ENCODE measurements around the gene CCDC8.
"Not testable (repeated sequence)": the region's sequence is repeated elsewhere in the genome, so short reads cannot be mapped to it uniquely, and the experiment has no call there.

Gene CCDC8

GRCh38 chr19:46447006-46447405 lies 33.6 kb upstream of the CCDC8 start:
- no peak for DNase-seq (ENCODE audit: low read depth)
- H3K4me3 ChIP-seq (ENCODE audit: low read depth, low read length), result no peak overlapping the region
- no peak for TF ChIP-seq CTCF (conservative IDR thresholded peaks at IDR 0.05; ENCODE audit: low read depth, low read length)

- TF ChIP-seq CTCF (conservative IDR thresholded peaks at IDR 0.05; ENCODE audit: low read depth, low read length), result no peak
Observed at GRCh38 chr19:46446021-46446420, 32.7 kb upstream of the CCDC8 start.

GRCh38 chr19:46442808-46443450 lies 29.6 kb upstream of the CCDC8 start:
- DNase-seq (ENCODE audit: low read depth), result peak; percentile 79
- TF ChIP-seq CTCF (conservative IDR thresholded peaks at IDR 0.05; ENCODE audit: low read depth, low read length), result no peak

More at GRCh38 chr19:46446021-46446420, 32.7 kb upstream of the CCDC8 start:
- DNase-seq (ENCODE audit: low read depth), result no peak
- no peak overlapping the region for H3K4me3 ChIP-seq (ENCODE audit: low read depth, low read length)

GRCh38 chr19:46441866-46442265 lies 28.5 kb upstream of the CCDC8 start:
- no peak overlapping the region for H3K4me3 ChIP-seq (ENCODE audit: low read depth, low read length)
- no peak for DNase-seq (ENCODE audit: low read depth)
- TF ChIP-seq CTCF (conservative IDR thresholded peaks at IDR 0.05; ENCODE audit: low read depth, low read length), result no peak

More at GRCh38 chr19:46442808-46443450, 29.6 kb upstream of the CCDC8 start:
- H3K4me3 ChIP-seq (ENCODE audit: low read depth, low read length), result no peak overlapping the region

GRCh38 chr19:46435689-46436088 lies 22.3 kb upstream of the CCDC8 start:
- not testable (repeated sequence) for DNase-seq (ENCODE audit: low read depth); H3K4me3 ChIP-seq (ENCODE audit: low read depth, low read length)

DNA sequence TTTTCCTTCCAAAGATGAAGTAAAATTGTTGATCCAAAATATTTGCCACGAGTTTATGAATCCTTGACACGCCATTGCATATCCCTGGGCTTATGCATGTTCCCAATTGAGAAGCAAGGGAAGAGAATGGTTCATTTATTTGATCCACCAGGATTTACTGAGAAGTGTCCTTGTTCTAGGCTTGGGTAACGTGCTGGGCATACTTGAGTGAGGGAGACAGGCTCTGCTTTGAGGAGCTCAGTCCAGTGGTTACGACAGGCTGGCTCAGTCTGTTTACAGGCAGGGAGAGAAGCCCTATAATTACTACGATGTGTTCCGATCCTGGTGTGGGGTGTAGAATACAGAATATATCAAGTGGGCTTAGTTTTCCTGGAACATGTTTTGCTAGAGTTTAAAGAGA lies 21.6 kb upstream of the CCDC8 start:
- no peak overlapping the region for H3K4me3 ChIP-seq (ENCODE audit: low read depth, low read length)
- no peak for TF ChIP-seq CTCF (conservative IDR thresholded peaks at IDR 0.05; ENCODE audit: low read depth, low read length)
- DNase-seq (ENCODE audit: low read depth), result no peak

GRCh38 chr19:46433470-46433869 lies 20.1 kb upstream of the CCDC8 start:
- DNase-seq (ENCODE audit: low read depth), result not testable (repeated sequence)

GRCh38 chr19:46431824-46432223 lies 18.5 kb upstream of the CCDC8 start:
- no peak for TF ChIP-seq CTCF (conservative IDR thresholded peaks at IDR 0.05; ENCODE audit: low read depth, low read length)
- H3K4me3 ChIP-seq (ENCODE audit: low read depth, low read length), result no peak overlapping the region
- no peak for DNase-seq (ENCODE audit: low read depth)

More at GRCh38 chr19:46433470-46433869, 20.1 kb upstream of the CCDC8 start:
- not testable (repeated sequence) for H3K4me3 ChIP-seq (ENCODE audit: low read depth, low read length)
